Measurements from ENCODE around the gene HLA-DQA2. TPM values are rescaled to one million over a fixed set of nuclear protein-coding genes. Genes with fewer than 3 reads are reported as not detected.

The HLA-DQA2 gene
- total and polyA plus RNA-seq, 8 donors, result 0.23 to 3.3 TPM; not detected in 6

DNA sequence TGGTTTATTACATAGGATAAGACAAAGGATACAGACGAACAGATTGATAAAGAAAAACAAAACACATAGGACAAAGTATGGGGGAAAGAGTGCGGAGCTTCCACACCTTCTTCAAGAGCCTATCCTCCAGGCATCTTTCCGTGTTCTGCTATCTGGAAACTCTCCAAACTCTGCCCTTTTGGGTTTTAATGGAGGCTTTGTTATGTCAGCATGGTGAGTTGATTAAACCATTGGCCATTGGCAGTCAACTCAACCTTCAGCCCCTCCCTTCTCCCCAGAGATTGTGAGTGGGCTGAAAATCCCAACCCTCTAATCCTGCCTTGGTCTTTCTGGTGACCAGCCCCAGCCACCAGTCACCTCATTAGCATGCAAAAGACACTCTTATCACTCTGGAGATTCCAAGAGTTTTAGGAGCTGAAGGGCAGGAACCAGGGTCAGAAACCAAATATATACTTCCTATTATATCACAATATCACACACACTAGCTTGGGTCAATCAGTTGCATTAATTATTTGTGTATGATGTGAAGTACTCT is 51.8 kb downstream of the HLA-DQA2 start:
- no peaks in the 10 kb centered on the region for H3K9me3 ChIP-seq
- peaks cover 0 to 12% (median 9%) of the 10 kb centered on the region in 4 donors for H3K4me1 ChIP-seq
- no peak for TF ChIP-seq EP300 (IDR thresholded peaks at IDR 0.05)
- TF ChIP-seq POLR2A (IDR thresholded peaks at IDR 0.05), result no peak
- no peak for TF ChIP-seq POLR2AphosphoS5 (IDR thresholded peaks at IDR 0.05)
- TF ChIP-seq, protein P1, sequence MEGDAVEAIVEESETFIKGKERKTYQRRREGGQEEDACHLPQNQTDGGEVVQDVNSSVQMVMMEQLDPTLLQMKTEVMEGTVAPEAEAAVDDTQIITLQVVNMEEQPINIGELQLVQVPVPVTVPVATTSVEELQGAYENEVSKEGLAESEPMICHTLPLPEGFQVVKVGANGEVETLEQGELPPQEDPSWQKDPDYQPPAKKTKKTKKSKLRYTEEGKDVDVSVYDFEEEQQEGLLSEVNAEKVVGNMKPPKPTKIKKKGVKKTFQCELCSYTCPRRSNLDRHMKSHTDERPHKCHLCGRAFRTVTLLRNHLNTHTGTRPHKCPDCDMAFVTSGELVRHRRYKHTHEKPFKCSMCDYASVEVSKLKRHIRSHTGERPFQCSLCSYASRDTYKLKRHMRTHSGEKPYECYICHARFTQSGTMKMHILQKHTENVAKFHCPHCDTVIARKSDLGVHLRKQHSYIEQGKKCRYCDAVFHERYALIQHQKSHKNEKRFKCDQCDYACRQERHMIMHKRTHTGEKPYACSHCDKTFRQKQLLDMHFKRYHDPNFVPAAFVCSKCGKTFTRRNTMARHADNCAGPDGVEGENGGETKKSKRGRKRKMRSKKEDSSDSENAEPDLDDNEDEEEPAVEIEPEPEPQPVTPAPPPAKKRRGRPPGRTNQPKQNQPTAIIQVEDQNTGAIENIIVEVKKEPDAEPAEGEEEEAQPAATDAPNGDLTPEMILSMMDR (IDR thresholded peaks at IDR 0.05), result no peak
- H3K36me3 ChIP-seq, result no peaks in the 10 kb centered on the region
- H3K27ac ChIP-seq, result no peak overlapping the region
- no peak overlapping the region for H3K4me3 ChIP-seq
- intact Hi-C loops (cut with DNase I; ENCODE audit: low total_unique reads), result no loop called here
- H3K27me3 ChIP-seq, result peaks cover 0 to 65% (median 0%) of the 10 kb centered on the region in 3 donors
- WGBS, 5 donors, result 40 to 71% (median 62%) methylated on average over 3 of the region's 3 CpGs
- DNase-seq, result no peak

DNA sequence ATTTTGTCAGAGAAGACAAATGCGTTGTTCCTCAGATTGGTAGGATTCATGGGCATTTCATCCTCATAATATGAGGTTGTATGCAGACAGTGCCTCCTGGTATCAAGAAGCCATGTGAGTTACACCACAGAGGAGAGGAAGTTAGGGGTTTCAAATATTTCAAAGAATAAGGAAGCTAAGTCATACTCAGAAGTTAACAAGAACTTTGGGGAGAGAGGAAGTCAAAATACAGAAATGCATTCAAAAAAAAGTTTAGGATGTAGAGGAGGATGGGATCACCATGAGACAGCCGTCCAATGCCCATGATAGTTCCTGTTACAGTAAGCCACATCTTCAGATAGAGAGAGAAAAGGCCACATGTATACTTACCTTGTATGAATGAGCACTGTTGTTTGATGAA is 53.3 kb downstream of the HLA-DQA2 start:
- Histone ChIP-seq H3K4me1 (peaks cover 0 to 12% (median 9%) of the 10 kb centered on the region in 4 donors), H3K4me3 (no peak overlapping the region), H3K9me3 (peaks cover 0 to 7% (median 2%) of the 10 kb centered on the region in 4 donors), H3K36me3 (no peaks in the 10 kb centered on the region), H3K27ac (no peak overlapping the region), H3K27me3 (peaks cover 0 to 79% (median 0%) of the 10 kb centered on the region in 3 donors)
- DNase-seq, result no peak
- WGBS, 5 donors, result 36 to 76% (median 69%) methylated on average over 2 of the region's 2 CpGs
- intact Hi-C loops (cut with DNase I; ENCODE audit: low total_unique reads), result no loop called here
- TF ChIP-seq, protein P1 (IDR thresholded peaks at IDR 0.05), result no peak
- no peak for TF ChIP-seq POLR2AphosphoS5 (IDR thresholded peaks at IDR 0.05)
- TF ChIP-seq EP300 (IDR thresholded peaks at IDR 0.05), result no peak
- no peak for TF ChIP-seq POLR2A (IDR thresholded peaks at IDR 0.05)

Small RNA genes within 50 kb of the gene (small RNA-seq; reads per million reads assigned to genes)
- 0 reads per million in 4 donors for gene MIR3135B

Other genes starting within 250 kb of the HLA-DQA2 start
- 10 to 100 TPM in 2 of 5 donors, under 1 TPM in 1, not detected in 2; 0.43 to 39.1 (median 12.5) TPM for gene HLA-DRB5, start 211.1 kb upstream of the HLA-DQA2 start, total RNA-seq
- 1 to 10 TPM in 1 of 3 donors, under 1 TPM in 1, not detected in 1; 0.37 to 3.6 TPM for gene HLA-DRB5, start 211.1 kb upstream of the HLA-DQA2 start, polyA plus RNA-seq
- gene HLA-DRB1, start 151.5 kb upstream of the HLA-DQA2 start, total RNA-seq, result 10 to 100 TPM in 4 of 5 donors, 1 to 10 TPM in 1; 4.1 to 47.1 (median 25.3) TPM
- gene HLA-DRB1, start 151.5 kb upstream of the HLA-DQA2 start, polyA plus RNA-seq, result 100 to 1,000 TPM in 1 of 3 donors, 10 to 100 TPM in 2; 23.0 to 111 (median 23.1) TPM
- gene HLA-DQA1, start 104.0 kb upstream of the HLA-DQA2 start, total RNA-seq, result 1 to 10 TPM in 2 of 5 donors, not detected in 3; 1.1 to 6.4 TPM
- gene HLA-DQA1, start 104.0 kb upstream of the HLA-DQA2 start, polyA plus RNA-seq, result 10 to 100 TPM in 2 of 3 donors, 1 to 10 TPM in 1; 5.0 to 16.2 (median 12.5) TPM
- 10 to 100 TPM in 1 of 5 donors, 1 to 10 TPM in 2, not detected in 2; 2.0 to 16.8 (median 4.5) TPM for gene HLA-DQB1, start 74.7 kb upstream of the HLA-DQA2 start, total RNA-seq
- 10 to 100 TPM; 26.0 to 94.5 (median 31.8) TPM for gene HLA-DQB1, start 74.7 kb upstream of the HLA-DQA2 start, polyA plus RNA-seq
- 1 to 10 TPM in 2 of 5 donors, not detected in 3; 1.1 to 4.9 TPM for gene HLA-DQB2, start 22.1 kb downstream of the HLA-DQA2 start, total RNA-seq
- 1 to 10 TPM in 1 of 3 donors, not detected in 2; 1.6 TPM for gene HLA-DQB2, start 22.1 kb downstream of the HLA-DQA2 start, polyA plus RNA-seq
- gene HLA-DOB, start 75.6 kb downstream of the HLA-DQA2 start, total RNA-seq, result 10 to 100 TPM in 1 of 5 donors, 1 to 10 TPM in 2, not detected in 2; 1.3 to 62.9 (median 2.9) TPM
- gene HLA-DOB, start 75.6 kb downstream of the HLA-DQA2 start, polyA plus RNA-seq, result 1 to 10 TPM in 2 of 3 donors, under 1 TPM in 1; 0.81 to 5.0 (median 1.2) TPM
- gene TAP2, start 97.3 kb downstream of the HLA-DQA2 start, total RNA-seq, result 100 to 1,000 TPM in 1 of 5 donors, 10 to 100 TPM in 3, 1 to 10 TPM in 1; 3.8 to 449 (median 12.2) TPM
- 10 to 100 TPM in 1 of 3 donors, 1 to 10 TPM in 2; 1.2 to 24.6 (median 4.4) TPM for gene TAP2, start 97.3 kb downstream of the HLA-DQA2 start, polyA plus RNA-seq
- 10 to 100 TPM in 3 of 5 donors, 1 to 10 TPM in 2; 2.7 to 32.1 (median 16.7) TPM for gene PSMB8, start 102.7 kb downstream of the HLA-DQA2 start, total RNA-seq
- gene PSMB8, start 102.7 kb downstream of the HLA-DQA2 start, polyA plus RNA-seq, result 100 to 1,000 TPM in 2 of 3 donors, 10 to 100 TPM in 1; 88.6 to 177 (median 124) TPM
- gene TAP1, start 112.3 kb downstream of the HLA-DQA2 start, total RNA-seq, result 10 to 100 TPM; 16.0 to 54.7 (median 29.6) TPM
- gene TAP1, start 112.3 kb downstream of the HLA-DQA2 start, polyA plus RNA-seq, result 100 to 1,000 TPM in 1 of 3 donors, 10 to 100 TPM in 2; 10.8 to 117 (median 15.5) TPM
- gene PSMB9, start 112.8 kb downstream of the HLA-DQA2 start, total RNA-seq, result 10 to 100 TPM in 1 of 5 donors, 1 to 10 TPM in 4; 5.4 to 18.7 (median 6.8) TPM
- gene PSMB9, start 112.8 kb downstream of the HLA-DQA2 start, polyA plus RNA-seq, result 100 to 1,000 TPM in 1 of 3 donors, 10 to 100 TPM in 2; 33.2 to 107 (median 91.6) TPM
- 10 to 100 TPM in 2 of 5 donors, 1 to 10 TPM in 2, not detected in 1; 7.6 to 27.1 (median 13.4) TPM for gene HLA-DMB, start 199.6 kb downstream of the HLA-DQA2 start, total RNA-seq
- gene HLA-DMB, start 199.6 kb downstream of the HLA-DQA2 start, polyA plus RNA-seq, result 10 to 100 TPM in 2 of 3 donors, 1 to 10 TPM in 1; 8.1 to 25.3 (median 11.8) TPM
- 100 to 1,000 TPM in 1 of 5 donors, 10 to 100 TPM in 2, 1 to 10 TPM in 1, under 1 TPM in 1; 0.87 to 129 (median 34.4) TPM for gene HLA-DMA, start 211.7 kb downstream of the HLA-DQA2 start, total RNA-seq
- 10 to 100 TPM; 15.1 to 93.2 (median 30.0) TPM for gene HLA-DMA, start 211.7 kb downstream of the HLA-DQA2 start, polyA plus RNA-seq
- gene BRD2, start 227.2 kb downstream of the HLA-DQA2 start, total RNA-seq, result 100 to 1,000 TPM; 111 to 538 (median 190) TPM
- gene BRD2, start 227.2 kb downstream of the HLA-DQA2 start, polyA plus RNA-seq, result 10 to 100 TPM; 70.7 to 78.7 (median 74.4) TPM

All from stomach (tissue), 9 donors.